Stimulated activated CD8-positive, alpha-beta memory T cell treated with anti-CD3 and anti-CD28 coated beads, Interleukin-15, amount 100 ng/mL, for 48 hours (primary cell): ENCODE data around the gene HCN2.
A peak's percentile ranks its signal among the peaks of the same experiment; 100 is the strongest.

Experiments
- DNase-seq, 2 donors: peaks; one replicate each; pipeline ENCODE4 v3.0.0-alpha.2; 2020; ENCODE audit warnings: low read depth in 2 of 2

The HCN2 gene

DNA sequence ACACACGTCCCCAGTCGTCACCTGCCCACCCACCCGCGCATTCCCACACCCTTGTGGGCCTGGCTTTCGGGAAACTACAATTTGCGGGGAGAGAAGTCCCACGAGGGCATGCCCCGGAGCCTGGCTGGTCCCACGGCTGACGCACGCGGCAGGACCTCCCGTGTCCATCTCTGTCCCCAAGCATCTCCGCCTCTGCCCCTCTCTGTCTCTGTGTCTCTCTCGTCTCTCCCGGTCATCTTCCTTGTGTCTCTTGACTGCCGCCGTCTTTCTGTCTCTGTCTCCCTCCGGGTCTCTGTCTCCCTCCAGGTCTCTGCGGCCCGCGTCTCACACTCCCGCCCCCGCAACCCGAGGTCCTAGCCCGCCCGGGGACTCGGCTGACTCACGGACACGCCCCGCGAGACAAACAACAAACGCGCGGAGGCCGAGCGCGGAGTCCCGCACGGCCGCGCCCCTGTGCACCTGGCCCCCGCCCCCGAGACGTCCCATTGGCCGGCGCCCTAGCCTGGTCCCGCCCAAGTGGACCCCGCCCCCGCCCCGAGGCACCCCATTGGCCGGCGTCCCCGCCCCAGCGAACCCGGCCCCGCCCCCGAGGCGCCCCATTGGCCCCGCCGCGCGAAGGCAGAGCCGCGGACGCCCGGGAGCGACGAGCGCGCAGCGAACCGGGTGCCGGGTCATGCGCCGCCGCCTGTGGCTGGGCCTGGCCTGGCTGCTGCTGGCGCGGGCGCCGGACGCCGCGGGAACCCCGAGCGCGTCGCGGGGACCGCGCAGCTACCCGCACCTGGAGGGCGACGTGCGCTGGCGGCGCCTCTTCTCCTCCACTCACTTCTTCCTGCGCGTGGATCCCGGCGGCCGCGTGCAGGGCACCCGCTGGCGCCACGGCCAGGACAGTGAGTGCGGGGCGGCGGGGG is 49.8 kb downstream of the HCN2 start, which contains the start of gene FGF22:
FGF22 (plus strand) TSS at position 627 of the 908 bp plus-strand sequence; CDS start at position 674, 47 bp downstream.
- DNase-seq, result peak; percentile 92 to 93

DNA sequence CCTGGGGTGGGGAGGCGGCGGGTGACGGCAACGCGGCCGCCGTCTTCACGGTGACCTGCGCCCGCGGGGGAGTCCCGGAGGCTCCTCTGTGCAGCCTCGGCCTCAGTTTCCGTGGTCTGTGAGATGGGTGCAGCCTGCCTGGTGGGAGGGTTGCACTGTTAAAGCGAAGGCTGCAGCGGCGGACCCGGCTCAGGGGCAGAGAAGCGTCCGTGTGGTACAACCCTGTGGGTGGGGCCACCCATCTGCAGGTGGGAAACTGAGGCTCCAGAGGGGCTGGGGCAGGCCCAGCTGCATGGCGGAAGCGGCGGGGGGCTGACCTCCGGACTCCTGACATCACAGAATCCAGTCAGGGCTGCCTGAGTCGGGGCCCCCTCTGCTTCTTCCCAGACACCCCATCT is 50.5 kb downstream of the HCN2 start:
- no peak for DNase-seq

DNA sequence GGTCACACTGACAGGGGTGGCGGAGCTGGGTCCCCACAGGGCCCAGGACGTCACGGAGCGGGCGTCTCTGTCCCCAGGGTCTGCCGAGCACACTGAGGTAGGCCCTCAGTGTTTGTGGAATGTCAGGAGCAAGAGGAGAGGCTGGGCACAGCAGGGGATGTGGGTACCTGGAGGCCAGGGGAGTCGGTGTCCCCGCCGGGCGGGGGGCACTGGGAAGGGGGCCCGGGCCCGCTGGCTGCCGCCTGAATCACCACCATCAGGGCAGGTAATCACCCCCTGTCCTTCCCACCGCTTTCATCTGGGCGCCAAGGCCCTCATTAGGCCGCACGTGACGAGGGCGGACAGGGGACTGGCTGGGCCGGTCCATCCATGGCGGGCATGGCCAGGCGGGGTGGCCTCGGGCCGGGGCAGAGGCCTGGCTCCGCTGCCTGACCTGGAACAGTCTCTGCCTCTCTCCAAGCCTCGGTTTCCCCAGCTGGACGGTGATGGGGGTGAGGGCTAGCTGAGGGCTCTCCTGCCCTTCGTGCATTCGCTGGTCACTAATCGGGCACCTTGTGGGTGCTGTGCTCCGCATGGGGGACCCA is 51.0 kb downstream of the HCN2 start:
- no peak for DNase-seq

DNA sequence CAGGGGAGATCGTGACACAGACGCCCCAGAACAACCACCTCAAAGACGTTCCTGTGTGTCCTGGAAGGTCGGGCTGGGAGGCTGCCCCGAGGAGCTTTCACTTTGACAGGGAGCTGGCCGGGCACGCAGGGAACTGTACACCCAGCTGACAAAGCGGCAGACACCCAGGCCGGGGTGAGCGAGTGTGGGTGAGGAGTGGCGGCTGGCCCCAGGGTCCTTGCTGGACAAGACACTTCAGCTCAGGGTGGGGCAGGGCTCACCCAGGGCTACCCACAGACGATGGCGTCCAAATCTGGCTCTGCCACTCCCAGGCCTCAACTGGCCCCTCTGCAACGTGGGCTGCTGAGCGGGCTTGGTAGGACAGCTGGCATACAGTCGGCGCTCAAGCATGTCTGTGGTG is 52.0 kb downstream of the HCN2 start:
- no peak for DNase-seq

DNA sequence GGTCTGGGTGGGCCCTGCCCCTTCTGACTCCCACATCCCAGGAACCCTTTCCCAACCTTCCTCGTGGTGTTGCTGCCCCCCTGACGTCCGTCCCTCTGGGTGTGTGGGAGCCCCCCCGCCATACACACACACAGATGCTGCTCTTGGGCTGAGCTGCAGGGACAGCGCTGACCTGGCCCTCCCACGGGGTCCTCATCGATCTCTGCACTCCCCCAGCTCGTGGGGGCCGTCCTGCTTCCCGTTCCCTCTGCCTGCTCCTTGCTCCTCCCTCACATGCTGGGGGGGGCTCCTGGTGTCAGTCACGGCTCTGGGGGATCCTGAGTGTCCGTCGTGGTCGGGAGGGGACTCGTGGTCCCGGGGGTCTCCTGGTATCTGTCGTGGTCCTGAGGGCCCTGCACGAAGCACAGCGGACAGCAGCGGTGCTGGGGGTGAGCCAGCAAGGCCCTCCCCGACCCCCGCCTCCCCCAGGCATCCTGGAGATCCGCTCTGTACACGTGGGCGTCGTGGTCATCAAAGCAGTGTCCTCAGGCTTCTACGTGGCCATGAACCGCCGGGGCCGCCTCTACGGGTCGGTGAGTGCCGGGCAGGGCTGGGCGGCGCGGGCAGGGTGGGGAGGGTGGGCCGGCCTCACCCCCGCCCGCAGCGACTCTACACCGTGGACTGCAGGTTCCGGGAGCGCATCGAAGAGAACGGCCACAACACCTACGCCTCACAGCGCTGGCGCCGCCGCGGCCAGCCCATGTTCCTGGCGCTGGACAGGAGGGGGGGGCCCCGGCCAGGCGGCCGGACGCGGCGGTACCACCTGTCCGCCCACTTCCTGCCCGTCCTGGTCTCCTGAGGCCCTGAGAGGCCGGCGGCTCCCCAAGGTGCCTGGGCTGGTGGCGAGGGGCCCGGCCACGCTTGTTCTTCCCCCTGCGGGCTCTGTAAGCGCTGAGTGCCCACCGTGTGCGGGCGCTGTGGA is 53.4 kb downstream of the HCN2 start:
- no peak for DNase-seq

DNA sequence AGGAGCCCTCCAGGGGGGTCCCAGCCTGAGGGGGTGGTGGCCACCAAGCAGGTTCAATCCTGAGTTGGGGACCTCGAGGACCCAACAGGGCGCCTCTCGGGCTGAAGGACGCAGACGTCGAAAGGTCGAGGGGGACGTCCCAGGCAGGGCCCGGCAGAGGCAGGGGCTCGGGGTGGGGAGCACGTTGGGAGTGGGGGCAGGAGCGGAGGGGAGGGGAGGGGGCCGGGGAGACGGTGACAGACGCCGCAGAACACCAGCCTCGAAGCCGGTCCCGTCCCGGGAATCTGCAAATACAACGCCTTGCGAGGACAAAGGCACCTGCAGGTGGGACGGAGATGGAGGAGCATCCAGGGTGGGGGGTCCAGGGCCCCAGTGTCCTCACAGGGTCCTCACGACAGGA is 54.1 kb downstream of the HCN2 start:
- DNase-seq, result no peak

DNA sequence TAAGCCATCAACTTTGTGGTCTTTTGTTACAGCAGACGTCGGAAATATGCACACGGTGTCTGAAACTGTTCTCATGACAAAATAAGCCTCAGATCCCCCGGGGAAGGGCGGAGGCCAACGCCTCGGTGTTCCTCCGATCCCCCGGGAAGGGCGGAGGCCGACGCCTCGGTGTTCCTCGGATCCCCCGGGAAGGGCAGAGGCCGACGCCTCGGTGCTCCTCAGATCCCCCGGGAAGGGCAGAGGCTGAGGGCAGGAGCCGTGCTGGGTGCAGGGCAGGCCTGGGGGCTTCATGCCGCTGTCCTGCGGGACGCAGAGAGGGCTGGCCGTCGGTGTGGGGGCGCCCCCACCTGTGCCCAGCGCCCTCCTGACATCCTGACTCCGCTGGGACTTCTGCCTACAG is 54.7 kb downstream of the HCN2 start:
- no peak for DNase-seq

DNA sequence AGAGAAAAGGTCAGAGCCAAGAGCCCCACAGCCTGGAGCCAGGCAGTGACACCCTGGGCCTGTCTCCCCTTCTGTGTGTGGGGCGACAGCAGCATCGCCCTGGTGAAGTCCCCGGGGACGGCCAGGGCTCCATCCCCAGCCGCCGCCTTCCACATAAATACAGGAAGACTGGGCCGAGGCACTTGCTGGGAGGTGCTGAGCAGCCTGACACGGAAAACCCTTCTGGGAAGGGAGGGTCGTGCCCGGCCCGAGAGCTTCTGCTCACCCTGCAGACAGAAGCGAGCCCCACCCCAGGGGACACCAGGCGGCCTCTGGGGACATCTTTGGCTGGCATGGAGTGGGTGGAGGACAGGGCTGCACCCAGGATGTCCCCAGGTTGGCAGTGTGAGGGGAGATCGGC is 55.1 kb downstream of the HCN2 start:
- DNase-seq, result no peak

DNA sequence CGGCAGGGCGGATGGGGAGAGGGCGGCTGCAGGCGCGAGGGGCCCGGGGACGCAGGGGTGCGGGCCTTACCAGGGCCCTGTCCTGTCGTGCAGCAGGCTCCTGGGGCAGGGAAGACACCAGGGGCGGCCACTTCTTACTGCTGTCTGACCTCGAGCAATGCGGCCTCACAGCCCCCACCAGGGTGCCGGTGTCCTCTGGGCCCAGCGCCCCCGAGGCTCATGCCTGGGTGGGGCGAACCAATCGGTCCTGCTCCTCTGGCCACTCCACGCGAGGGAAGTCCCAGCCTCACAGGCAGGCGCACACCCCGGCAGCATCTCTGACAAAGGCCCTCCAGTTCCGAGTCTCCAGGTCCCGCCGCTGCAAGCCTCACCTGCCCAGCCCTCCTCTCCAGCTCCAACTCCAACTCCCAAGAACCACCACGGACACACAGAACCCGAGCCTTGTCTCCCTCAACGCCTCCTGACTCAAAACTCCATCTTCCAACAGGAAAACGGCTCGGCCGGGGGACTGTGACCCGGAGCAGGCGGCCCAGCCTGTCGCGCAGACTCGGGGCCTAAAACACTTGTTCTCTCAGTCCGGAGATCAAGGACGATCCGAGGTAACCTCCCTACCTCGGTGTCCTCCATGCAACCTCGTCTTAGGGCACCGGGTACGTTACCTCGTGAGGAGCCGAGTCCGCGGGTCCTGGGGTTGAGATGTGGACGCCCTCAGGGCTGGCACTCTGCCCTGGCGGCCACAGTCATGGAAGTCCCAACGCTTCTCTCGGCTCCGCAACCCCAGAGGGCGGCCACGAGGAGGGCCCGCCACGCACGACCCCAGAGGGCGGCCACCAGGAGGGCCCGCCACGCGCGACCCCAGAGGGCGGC is 56.5 kb downstream of the HCN2 start:
- no peak for DNase-seq

DNA sequence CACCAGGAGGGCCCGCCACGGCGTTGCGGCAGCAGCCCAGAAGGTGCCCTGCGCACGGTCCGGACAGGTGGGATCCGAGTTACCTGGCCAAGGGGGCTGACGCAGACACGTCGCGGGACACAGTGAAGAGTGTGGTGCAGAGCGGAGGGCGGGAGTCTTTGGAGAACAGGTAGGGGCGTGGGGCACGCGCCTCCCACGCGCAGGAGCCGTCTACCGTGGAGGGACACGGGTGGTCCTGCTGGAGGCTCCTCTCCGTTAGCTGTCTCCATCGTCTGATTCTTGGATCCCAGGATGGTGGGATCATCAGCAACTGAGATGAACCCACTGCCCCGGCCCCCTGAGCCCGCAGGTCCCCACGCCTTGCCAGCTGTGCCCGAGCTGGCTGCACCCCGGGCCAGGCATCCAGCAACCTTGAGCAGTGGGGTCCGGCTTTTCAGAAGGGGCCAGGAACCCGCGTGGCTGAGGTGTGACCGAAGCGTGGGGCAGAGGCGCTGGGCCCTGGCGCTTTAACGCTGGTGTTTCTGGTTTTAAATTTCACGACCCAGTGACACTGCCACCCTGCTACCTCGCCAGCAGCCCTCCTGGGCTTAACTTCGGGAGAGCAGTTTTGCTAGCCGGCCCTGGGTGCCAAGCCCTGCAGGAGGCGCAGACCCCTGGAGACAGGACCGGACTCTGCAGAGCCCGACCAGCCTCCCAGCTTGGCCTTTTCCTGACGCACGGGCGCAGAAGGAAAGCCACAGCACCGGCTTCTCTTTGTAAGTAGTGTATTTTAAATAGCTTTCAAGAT is 57.3 kb downstream of the HCN2 start:
- DNase-seq, result no peak

DNA sequence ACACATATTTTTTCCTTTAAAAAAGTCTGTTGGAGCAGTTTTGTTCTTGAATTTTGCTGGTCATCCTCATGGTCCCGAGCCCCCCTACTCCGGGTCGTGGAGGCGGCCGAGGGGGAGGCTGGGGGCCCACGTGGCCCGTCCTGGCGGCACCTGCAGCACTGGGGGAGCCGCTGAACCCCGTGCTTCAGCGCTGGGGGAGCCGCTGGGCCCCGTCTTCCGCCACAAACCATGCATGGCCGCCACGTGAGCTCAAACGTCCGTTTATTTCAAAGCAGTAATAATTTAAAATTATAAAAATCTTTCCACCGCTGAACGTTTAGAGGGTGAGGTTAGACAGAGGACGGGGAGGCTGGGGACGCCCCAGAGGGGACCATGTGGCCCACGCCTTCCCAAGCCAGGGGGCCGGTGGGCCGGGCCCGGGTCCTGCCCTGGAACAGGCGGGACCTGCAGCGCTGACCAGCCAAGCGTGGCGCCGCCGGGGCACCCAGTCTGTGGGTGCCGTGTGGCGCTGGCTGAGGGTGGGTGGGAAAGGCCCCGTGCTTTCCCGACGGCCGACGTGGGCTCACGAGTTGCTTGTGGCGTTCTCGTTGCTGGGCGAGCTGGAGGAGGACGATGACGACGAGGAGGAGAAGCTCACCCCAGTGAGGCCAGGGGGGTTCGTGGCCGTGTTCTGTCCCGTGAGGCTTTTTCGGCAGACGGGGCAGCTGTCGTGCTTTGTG is 58.0 kb downstream of the HCN2 start:
- no peak for DNase-seq

DNA sequence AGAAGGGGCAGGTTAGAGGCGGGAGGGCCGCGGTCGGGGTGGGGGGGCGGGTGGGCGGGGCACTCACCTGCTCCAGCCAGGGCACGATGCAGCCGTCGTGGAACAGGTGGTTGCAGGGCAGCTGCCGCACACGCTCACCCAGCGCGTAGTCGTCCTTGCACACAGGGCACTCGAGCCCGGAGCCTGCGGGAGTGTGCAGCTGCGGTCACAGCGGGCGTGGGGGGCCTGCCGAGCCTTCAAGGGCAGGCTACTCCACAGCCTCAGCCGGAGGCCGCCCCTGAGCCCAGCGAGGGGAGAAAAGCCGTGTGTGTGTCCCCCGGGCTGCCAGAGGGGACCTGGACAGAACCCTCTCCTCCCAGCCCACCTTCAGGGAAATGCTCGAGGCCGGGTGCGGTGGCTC is 58.6 kb downstream of the HCN2 start:
- no peak for DNase-seq

DNA sequence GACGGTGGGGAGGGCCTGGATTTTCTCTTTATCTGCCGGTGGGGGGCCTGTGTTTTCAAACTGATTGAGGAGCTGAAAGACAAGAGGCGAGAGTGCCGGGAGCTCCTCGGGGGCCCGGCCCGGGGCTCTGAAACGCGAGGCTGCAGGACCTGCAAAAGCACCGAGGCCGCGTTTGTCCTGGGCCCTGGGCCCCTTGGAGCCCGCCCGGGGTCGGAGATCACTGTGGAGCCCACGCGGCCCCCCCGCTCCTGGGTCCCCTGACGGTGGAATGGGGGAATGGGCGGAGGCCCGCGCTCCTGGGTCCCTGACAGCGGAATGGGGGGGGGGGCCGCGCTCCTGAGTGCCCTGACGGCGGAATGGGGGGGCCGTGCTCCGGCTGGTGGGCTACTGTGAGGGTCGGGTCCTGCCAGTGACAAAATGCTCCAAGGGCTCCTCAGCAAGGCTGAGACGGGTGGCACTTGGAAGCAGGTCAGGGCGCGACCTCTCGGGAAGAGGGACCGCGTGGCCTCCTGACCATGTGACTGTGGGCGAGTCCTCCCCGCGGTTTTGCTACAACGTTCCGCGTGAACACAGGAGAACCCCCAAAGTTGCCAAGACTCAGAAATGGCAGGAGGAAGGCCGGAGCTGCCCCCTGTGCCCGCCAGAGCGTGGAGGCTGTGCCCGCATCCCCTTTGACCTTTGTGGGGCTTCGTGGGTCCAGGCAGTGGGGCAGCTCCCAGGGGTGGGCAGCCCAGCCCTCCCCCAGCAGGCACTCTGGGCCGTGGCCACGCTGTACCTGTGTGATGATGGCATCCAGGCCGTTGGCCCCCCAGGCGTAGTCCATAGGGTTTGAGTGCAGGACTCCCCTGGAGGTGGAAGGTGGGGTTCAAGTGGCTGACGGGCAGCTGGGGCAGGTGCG is 59.5 kb downstream of the HCN2 start:
- no peak for DNase-seq

DNA sequence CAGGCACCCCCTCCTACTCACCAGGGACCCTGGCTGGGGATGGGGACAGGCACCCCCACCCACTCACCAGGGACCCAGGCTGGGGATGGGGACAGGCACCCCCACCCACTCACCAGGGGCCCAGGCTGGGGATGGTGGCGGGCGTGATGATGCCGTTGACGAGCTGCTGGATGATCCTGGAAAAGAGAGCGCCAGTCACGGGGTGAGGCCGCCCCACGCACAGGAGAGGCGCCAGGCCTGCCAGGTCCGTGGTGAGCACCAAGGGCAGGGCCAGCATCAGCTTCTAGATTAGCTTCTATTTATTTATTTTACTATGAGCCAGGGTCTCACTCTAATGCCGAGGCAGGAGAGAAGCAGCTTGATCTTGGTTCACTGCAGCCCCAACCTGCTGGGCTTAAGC is 60.4 kb downstream of the HCN2 start:
- DNase-seq, result no peak

DNA sequence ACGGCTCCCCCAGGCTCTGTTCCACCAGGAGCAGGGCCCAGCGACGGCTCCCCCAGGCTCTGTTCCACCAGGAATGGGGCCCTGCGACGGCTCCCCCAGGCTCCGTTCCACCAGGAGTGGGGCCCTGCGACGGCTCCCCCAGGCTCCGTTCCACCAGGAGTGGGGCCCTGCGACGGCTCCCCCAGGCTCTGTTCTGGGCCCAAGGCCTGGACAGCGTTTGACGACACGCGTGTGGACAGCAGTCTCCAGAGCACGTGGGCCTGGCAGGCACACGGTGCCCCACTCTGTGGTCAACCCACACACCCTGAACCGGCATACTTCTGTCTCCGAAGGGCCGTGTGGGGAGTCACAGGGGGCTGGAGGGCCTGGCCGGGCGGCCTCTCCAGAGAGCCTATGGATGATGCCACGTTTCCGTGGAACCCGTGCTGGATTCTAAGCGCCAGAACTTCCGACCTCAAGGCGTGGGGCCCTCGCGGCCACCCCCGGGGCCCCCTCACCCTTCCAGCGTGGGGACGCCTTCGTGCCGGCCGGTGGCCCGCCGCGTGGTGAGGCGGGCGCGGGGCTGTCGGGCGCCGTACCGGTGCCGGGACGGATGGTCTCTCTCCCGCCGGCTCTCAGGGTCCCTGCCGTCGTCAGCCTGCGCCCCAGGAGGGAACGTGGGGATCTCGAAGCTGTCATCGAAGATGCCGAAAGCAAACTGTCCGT is 61.6 kb downstream of the HCN2 start:
- no peak for DNase-seq

DNA sequence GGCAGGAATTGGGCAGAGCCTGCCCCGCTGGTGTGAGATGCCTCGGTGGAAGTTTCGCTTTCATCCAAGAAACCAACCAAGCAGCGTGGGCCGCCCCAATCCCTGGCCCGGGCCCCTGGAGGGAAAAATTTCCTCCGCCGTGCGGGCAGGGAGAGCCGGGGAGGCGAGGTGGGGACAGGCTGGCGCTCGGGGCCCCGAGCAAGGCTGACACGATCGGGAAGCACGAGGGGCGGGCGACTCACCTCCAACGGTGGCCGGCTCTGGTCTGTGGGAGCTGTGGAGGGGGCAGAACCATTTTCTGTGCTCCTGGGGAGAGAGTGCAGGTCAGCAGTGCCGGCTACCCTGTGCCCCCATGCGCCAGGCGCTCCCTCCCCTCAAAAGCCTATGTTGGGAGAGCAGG is 62.3 kb downstream of the HCN2 start:
- DNase-seq, result no peak

DNA sequence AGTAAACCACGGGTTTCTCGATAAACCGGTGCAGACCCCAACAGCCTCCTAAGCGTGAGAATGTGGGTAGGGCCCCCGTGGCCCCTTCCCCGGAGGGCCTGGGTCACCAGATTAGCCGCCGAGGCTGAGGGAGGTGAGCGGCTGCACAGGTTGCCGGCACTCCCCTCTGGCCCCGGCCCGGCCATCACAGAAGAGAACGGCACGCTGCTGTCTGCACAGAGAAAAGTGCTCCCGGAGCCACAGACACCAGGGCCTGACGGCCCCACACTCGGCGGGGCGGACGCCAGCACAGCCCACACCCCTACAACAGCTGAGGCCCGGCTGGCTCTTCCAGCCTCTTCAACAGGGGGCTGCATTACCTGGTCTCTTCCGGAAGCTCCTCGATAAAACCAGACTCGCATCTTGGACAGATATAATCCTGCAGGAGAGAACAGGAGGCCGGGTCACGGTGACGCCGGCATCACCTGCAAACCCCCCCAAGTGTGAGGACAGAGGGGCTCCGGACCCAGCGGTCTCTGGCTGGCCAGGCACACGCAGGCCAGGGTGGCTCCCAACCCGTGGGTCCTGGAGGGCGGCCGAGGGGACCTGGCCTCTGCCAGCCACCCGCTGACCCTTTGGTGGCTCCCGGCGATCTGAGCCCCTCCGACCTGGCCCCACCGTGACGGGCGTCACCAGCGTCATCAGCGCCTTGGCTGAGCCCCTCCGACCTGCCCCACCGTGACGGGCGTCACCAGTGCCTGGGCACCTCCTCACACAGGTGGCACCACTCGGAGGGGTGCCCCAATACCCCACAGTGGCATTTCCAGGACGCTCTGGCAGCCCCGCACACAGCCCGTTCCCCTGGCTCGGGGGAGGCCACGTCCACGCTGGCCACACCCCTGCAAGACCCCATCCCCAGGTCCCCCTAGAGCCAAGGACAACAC is 63.0 kb downstream of the HCN2 start:
- DNase-seq, result no peak
